HG03097 (cell line): ENCODE data around the gene SBSN.

Experiments used
- ATAC-seq: cut with Tn5 transposase; IDR thresholded peaks from one replicate; pipeline ENCODE4 v1.9.1; 2021; ENCODE audit not compliant: unreplicated experiment, low FRiP score

The SBSN gene

GRCh38 chr19:35534803-35535480, 6.8 kb upstream of the SBSN start:
- ATAC-seq, result no peak

GRCh38 chr19:35533822-35534392, 5.8 kb upstream of the SBSN start:
- no peak for ATAC-seq

GRCh38 chr19:35533201-35533821, 5.2 kb upstream of the SBSN start, which contains the start of gene GAPDHS:
Gene GAPDHS (plus strand): TSS chr19:35533456. CDS start chr19:35533528, 72 bp downstream.
- ATAC-seq, result no peak

GRCh38 chr19:35531291-35531690, 3.2 kb upstream of the SBSN start:
- ATAC-seq, result no peak

GRCh38 chr19:35529241-35530218, 1.4 kb upstream of the SBSN start:
- ATAC-seq, result no peak

- no peak for ATAC-seq
Observed at GRCh38 chr19:35525873-35526272, 2.2 kb downstream of the SBSN start.

GRCh38 chr19:35524181-35524837, 3.8 kb downstream of the SBSN start:
- ATAC-seq, result no peak

- ATAC-seq, result no peak
Observed at GRCh38 chr19:35522745-35523327, 5.3 kb downstream of the SBSN start.

- ATAC-seq, result no peak
Observed at GRCh38 chr19:35521124-35521743, 6.9 kb downstream of the SBSN start.

GRCh38 chr19:35519291-35519690, 8.8 kb downstream of the SBSN start:
- no peak for ATAC-seq

- ATAC-seq, result no peak
Observed at GRCh38 chr19:35518313-35518712, 9.8 kb downstream of the SBSN start.

- no peak for ATAC-seq
Observed at GRCh38 chr19:35517342-35517741, 10.8 kb downstream of the SBSN start.

- ATAC-seq, result no peak
Observed at GRCh38 chr19:35516310-35516709, 11.8 kb downstream of the SBSN start.

- ATAC-seq, result no peak
Observed at GRCh38 chr19:35514282-35514809, 13.8 kb downstream of the SBSN start.

- no peak for ATAC-seq
Observed at GRCh38 chr19:35513628-35514281, 14.4 kb downstream of the SBSN start, which contains the start of gene DMKN. Gene DMKN (minus strand): TSS chr19:35513649. CDS start chr19:35513475, 174 bp downstream.

- ATAC-seq, result no peak
Observed at GRCh38 chr19:35512831-35513627, 15.1 kb downstream of the SBSN start.

GRCh38 chr19:35511337-35511736, 16.8 kb downstream of the SBSN start:
- no peak for ATAC-seq

GRCh38 chr19:35510626-35510964, 17.5 kb downstream of the SBSN start:
- ATAC-seq, result no peak
